Large intestine (tissue), 3 donors: Measurements from ENCODE around the gene CALB2. TPM values are rescaled to one million over a fixed set of nuclear protein-coding genes. Genes with fewer than 3 reads are reported as not detected.

Experiments used
- DNase-seq, 2 donors: peaks; one replicate each; pipeline versions ENCODE4 v3.0.0 to v3.0.0-alpha.2; 2013
- H3K27ac ChIP-seq: one replicate; pipeline ENCODE4 v1.5.1; 2013; ENCODE audit warnings: low read length
- H3K27me3 ChIP-seq: 2 replicates; pipeline ENCODE4 v1.6.1; 2013; ENCODE audit warnings: low read length; ENCODE audit not compliant: control insufficient read depth, insufficient read depth
- H3K36me3 ChIP-seq: 2 replicates; pipeline ENCODE4 v1.6.1; 2013; ENCODE audit warnings: low read length; ENCODE audit not compliant: control insufficient read depth, insufficient read depth
- H3K4me1 ChIP-seq: one replicate; pipeline ENCODE4 v1.6.1; 2013; ENCODE audit warnings: low read length; ENCODE audit not compliant: control insufficient read depth, insufficient read depth
- H3K4me3 ChIP-seq: one replicate; pipeline ENCODE4 v1.5.1; 2013; ENCODE audit warnings: low read length
- H3K9me3 ChIP-seq: one replicate; pipeline ENCODE4 v1.6.1; 2013; ENCODE audit warnings: mild to moderate bottlenecking, low read depth, low read length, moderate library complexity; ENCODE audit not compliant: control insufficient read depth
- WGBS: methylation state at CpG from one replicate; pipeline ENCODE4 v1.1.5; 2013; ENCODE audit warnings: low lambda C conversion rate; ENCODE audit not compliant: insufficient coverage; 5-methylcytosine and 5-hydroxymethylcytosine counted together
- polyA plus RNA-seq: library from polyadenylated mRNA; unstranded; fragments of 120-200 nt; gene quantifications from one replicate; pipeline ENCODE4 v1.2.1, GENCODE V29; 2013

Gene CALB2
- polyA plus RNA-seq, 1 donor: 1.5 TPM

DNA sequence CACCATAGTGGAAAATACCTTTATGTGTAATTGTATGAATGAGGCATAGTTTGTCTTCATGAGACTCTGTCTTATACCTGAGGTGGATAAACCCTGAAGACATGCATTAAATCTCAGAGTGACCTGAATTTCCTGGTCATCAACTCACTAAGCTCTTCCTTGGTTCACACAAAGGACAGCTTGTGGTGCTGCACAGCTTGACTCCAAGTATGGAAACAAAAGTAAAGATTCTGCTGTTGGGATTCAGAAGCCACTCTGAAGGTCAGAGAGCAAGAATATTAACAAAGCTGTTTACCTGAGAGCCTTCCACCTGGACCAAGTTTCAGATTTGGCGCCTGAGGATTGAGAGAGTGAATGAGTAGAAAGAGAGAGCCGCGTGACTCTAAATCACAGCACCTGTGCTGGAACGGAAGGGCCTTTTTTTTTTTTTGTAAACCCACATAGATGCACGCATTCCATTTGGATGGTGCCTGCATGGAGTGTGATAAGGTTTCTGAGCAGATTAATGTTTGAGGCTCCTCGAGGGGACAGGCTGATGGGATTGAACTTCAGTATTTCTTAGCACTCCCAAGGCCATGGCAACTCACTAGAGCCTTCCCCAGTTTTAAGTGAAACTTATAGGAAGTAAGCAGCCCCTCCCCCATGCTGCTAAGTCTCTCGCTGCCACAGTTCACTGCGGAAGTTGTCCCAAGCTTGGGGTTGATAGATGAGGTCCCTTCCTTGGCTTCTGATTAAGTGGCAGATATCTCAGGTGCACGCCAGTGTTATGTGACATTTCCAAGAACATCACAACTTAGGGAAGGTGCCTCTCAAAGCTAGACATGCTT, 28.7 kb downstream of the CALB2 start:
- peaks cover 4% of the 10 kb centered on the region for H3K27me3 ChIP-seq
- DNase-seq: no peak
- H3K9me3 ChIP-seq: no peaks in the 10 kb centered on the region
- no peaks in the 10 kb centered on the region for H3K36me3 ChIP-seq
- no peak overlapping the region for H3K4me3 ChIP-seq
- H3K27ac ChIP-seq: no peak overlapping the region
- H3K4me1 ChIP-seq: no peaks in the 10 kb centered on the region
- WGBS: no CpG with 5 or more reads among the region's 9 CpGs

DNA sequence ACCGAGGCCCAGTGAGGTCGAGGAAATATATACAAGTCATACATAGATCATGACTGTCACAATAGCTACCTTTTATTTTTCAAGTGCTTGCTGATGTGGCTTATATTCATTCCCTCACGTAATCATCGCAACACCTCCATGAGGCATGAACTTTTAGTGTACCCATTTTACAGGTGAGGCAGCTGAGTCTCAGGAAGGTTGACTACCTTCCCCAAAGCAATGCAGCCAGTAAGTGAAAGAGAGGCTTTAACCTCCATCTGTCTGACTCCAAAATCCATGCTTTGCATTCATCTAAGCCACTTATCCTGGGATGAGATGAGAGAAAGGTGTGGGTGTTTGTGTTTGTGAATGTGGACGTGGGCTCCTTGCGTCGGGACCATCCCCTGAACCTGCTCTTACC, 30.8 kb downstream of the CALB2 start:
- WGBS: 100% methylated on average over 2 of the region's 7 CpGs
- H3K9me3 ChIP-seq: no peaks in the 10 kb centered on the region
- H3K4me1 ChIP-seq: no peaks in the 10 kb centered on the region
- DNase-seq: no peak
- peaks cover 4% of the 10 kb centered on the region for H3K27me3 ChIP-seq
- no peak overlapping the region for H3K4me3 ChIP-seq
- no peaks in the 10 kb centered on the region for H3K36me3 ChIP-seq
- H3K27ac ChIP-seq: no peak overlapping the region

DNA sequence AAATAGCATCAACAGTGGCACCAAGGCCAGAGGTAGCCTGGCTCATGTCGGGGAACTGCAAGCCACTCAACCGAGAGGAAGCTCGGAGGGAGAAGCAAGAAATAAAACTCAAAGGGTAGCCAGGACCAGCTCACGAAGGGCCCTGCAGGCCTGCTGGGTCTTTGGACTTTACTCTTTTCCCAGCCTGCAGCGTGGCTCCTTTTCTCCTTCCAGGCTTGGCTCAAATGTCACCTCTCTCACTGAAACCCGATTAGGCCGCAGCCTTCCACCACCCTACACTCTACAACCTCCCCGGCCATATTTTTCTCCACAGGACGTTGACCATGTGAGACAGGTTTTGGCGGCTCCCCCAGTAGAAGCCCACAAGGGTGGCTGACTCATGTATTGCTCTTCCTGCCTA, 38.1 kb downstream of the CALB2 start:
- 52% methylated on average over 2 of the region's 10 CpGs for WGBS
- no peaks in the 10 kb centered on the region for H3K4me1 ChIP-seq

DNA sequence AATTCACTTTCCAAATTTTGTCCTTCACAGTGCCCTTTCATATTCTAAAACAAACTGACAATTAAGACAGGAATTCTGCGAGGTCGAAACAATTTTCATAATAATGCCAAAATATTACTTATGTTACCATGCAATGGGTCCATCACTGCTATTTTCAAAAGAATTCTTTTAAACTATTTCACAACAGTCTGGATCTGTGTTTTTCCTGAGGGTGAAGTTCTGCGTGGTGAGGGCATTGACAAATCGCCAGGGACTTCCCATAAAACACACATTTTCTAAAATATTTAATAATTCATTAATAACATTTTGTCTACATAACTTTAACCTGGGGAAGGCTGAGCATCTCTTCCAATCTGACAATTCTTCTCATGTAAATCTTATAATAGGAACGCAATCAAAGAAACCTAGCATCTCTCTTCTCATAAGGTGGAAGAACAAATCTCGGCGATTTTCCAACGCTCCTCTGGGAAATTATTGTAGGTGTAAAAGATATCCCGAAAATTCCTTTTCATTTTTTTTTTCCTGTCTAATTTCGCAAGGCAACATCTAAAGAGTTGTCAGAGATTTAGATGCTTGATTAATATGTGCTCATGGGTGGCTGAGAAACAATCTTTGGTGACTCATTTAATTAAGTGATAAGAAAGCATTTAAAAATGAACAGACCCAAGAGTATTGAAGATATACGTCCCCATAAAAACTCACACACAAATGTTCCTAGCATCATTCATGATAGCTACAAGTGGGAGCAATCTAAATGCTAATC, 41.5 kb downstream of the CALB2 start:
- H3K4me1 ChIP-seq: no peaks in the 10 kb centered on the region
- H3K36me3 ChIP-seq: no peaks in the 10 kb centered on the region
- no peak overlapping the region for H3K27ac ChIP-seq
- DNase-seq: no peak
- no peak overlapping the region for H3K4me3 ChIP-seq
- H3K9me3 ChIP-seq: no peaks in the 10 kb centered on the region
- no peaks in the 10 kb centered on the region for H3K27me3 ChIP-seq
- WGBS: 96% methylated on average over 5 of the region's 11 CpGs

More for the DNA sequence above, 38.1 kb downstream of the CALB2 start:
- Histone ChIP-seq H3K9me3 (no peaks in the 10 kb centered on the region), H3K4me3 (no peak overlapping the region), H3K27ac (no peak overlapping the region), H3K27me3 (no peaks in the 10 kb centered on the region), H3K36me3 (no peaks in the 10 kb centered on the region)
- no peak for DNase-seq

DNA sequence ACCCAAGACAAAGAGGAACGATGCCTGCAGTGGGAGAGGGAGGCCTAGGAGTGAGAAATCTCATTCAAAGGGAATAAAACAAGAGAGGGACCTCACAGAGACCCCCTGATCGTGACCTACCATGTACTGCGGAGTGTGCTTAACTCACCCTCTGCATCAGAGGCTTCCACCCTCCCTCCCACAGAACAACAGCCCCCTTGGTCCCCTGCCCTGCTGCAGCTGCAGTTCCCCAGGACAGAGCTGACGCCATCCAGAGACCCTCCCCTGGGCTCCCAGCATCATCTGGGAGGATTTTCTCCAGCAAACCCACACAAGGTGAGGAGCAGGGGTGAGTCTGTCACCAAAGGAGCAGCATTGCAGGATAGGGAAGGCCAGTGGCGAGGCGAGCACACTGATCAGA, 43.5 kb downstream of the CALB2 start:
- Histone ChIP-seq H3K36me3 (no peaks in the 10 kb centered on the region), H3K4me3 (no peak overlapping the region), H3K9me3 (no peaks in the 10 kb centered on the region), H3K27ac (no peak overlapping the region), H3K4me1 (no peaks in the 10 kb centered on the region), H3K27me3 (no peaks in the 10 kb centered on the region)
- DNase-seq: no peak
- WGBS: no CpG with 5 or more reads among the region's 6 CpGs

DNA sequence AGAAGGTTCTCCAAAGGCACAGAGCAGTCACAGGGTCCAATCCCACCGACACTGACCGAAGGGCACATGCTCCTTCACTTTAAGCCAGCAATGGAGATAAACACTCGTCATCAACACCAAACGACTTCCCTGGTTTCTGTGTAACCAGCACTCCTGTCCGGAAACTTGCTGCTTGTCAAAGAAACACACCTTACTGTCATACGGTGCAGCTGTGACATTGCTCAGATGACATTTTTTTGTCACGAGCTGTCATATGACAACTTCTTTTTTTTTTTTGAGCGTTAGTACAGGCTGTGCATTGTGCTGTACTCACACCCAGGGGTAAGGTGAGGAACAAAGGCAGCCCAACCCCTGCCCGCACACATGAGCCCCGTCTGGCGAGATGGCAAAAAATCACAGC, 44.2 kb downstream of the CALB2 start:
- Histone ChIP-seq H3K4me3 (no peak overlapping the region), H3K27me3 (no peaks in the 10 kb centered on the region), H3K4me1 (no peaks in the 10 kb centered on the region), H3K27ac (no peak overlapping the region), H3K9me3 (no peaks in the 10 kb centered on the region), H3K36me3 (no peaks in the 10 kb centered on the region)
- WGBS: 65% methylated on average over 2 of the region's 11 CpGs
- no peak for DNase-seq

DNA sequence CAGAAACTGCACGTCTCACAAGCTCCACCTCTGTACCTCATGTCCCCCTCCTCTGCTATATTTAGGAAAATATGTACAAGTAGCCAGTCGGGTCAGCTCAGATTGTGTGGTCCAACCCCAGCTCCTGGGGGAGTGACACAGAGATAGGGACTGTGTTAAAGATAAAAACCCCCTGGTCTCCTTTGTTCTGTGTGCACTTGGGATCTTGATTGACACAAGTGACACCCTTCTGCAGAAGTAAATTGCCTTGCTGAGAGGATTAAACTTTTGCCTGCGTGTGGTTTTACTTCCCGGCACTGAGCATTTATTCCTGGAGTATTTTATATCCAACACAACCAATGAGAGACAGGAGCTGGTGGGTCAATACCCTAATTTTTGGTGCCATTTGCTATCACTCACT, 45.8 kb downstream of the CALB2 start:
- Histone ChIP-seq H3K4me1 (no peaks in the 10 kb centered on the region), H3K36me3 (no peaks in the 10 kb centered on the region), H3K9me3 (no peaks in the 10 kb centered on the region), H3K4me3 (no peak overlapping the region), H3K27me3 (peaks cover 8% of the 10 kb centered on the region), H3K27ac (no peak overlapping the region)
- no peak for DNase-seq
- 20% methylated on average over 1 of the region's 4 CpGs for WGBS

DNA sequence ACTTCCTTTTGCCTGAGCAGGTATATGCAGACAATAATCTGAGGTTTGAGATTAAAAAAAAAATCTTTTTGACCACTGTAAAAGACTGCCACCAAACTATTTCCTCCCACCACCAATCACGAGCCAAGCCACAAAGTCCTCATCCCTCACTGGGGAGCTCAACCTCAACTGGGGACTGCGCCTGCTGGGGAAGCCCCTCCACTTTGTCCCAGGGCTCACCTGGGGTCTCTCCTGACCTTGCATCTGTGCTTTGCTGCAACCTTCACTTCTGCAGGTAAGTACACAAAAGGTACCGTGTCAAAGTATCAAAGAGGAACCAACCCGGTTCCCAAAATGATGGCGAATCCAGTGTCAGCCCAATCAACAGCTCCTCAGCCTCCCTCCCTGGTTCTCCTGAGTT, 47.8 kb downstream of the CALB2 start:
- no peak for DNase-seq
- Histone ChIP-seq H3K27ac (no peak overlapping the region), H3K9me3 (no peaks in the 10 kb centered on the region), H3K4me1 (no peaks in the 10 kb centered on the region), H3K36me3 (no peaks in the 10 kb centered on the region), H3K27me3 (peaks cover 14% of the 10 kb centered on the region), H3K4me3 (no peak overlapping the region)
- WGBS: 80% methylated on average over 1 of the region's 5 CpGs

DNA sequence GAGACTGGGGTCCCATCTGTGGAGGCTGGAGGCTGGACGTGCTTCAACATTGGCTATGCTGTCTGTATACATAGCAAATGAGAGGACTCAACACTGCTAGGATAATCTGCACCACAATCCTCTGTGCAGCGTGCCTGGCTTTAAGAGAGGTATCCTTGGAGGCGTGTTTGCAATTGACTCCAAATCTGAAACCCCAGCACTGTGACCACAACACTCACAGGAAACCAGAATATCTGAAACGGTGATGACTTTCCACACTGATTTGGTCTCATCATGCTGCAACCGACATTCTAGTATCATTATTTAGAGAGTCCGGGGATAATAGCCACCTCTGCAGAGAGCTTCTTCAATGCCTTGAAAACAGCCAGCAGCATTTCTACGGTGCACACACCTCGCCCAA, 48.2 kb downstream of the CALB2 start:
- no peak for DNase-seq
- Histone ChIP-seq H3K9me3 (no peaks in the 10 kb centered on the region), H3K4me3 (no peak overlapping the region), H3K27ac (no peak overlapping the region), H3K4me1 (no peaks in the 10 kb centered on the region), H3K27me3 (peaks cover 14% of the 10 kb centered on the region), H3K36me3 (no peaks in the 10 kb centered on the region)
- no CpG with 5 or more reads among the region's 8 CpGs for WGBS

DNA sequence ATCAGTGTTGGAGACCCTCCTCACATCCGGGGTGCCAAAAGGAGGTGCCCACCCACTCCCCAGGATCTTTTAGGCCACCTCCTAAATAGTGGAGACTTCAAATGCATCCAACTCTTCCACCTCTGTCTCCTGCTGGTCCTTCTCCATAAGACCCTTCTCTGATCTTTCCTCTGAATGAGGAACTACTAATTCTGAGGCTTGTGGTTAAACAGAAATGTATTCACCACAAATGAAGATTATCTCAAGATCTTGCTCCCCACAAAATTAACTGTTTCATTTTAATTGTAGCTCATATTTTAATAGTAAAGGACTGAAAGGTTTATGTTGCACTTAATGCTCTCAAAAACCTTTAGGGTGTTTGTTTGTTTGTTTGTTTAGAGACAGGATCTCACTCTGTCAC, 49.2 kb downstream of the CALB2 start:
- no peaks in the 10 kb centered on the region for H3K4me1 ChIP-seq
- H3K36me3 ChIP-seq: no peaks in the 10 kb centered on the region
- no peaks in the 10 kb centered on the region for H3K9me3 ChIP-seq
- no CpG with 5 or more reads among the region's 1 CpG for WGBS
- peaks cover 16% of the 10 kb centered on the region for H3K27me3 ChIP-seq
- H3K27ac ChIP-seq: no peak overlapping the region
- no peak overlapping the region for H3K4me3 ChIP-seq
- DNase-seq: no peak
